KG1 (cell line): ENCODE measurements around the gene CLEC20A.

Source experiments
- DNase-seq: peaks from one replicate; lab custom pipeline; 2025; lab: John Stamatoyannopoulos, UW

The CLEC20A gene

DNA sequence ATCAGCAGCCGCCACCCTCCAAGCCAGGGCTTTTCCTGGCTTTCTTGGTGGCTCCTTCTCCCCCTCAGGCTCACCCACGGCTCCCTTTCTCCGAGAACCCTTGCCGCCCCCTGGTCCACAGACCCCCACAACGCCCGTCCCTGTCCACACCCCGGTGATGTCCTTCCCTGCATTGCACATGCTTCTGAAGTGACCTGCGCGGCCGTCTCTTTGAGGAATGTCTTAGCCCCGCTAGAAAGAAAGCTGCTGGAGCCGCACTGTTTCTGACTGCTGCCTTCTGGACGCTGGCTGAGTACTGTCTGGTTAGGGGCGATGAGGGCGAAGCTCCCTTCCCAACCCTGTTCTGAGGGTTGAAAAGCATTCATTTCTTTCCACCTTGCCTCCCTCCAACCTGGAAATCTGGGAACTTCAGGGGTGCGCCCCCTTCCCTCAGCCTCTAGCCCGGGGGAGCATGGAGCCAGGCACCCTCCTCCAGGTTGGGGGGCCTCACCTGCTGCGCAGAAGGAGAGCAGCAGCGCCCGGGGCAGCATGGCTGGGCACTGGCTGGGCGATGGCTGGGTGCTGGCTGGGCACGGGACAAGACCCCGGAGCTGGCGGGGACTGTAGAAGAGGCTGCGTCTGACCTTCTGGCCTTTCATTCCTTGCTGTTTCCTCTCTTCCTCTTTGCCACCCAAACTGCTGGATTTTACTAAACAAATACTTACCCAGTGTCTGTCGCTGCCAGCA, at the start of gene CLEC20A:
Gene CLEC20A, minus strand, starts transcription at position 555 of the 726 bp plus-strand sequence. Its CDS starts 25 bp downstream, at position 530.
- DNase-seq, result no peak

DNA sequence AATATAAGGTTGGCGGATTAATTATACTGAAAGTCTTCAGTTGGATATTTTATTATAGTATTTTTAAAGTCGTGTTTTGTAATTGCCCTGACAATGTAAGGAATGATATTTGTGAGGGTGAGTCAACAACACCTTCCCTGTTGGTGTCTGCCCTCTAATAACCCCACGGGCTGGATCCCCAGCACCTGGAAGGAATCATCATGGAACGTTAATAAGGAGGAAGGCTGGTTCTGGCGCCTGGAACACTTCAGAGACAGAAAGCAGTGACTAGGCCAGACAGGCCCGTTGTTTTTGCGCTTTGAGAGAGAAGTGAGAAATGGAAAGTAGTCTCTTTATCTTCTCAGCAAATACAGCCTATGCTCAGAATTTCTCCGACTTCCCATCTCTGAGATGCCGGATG, 47.8 kb upstream of the CLEC20A start:
- no peak for DNase-seq

DNA sequence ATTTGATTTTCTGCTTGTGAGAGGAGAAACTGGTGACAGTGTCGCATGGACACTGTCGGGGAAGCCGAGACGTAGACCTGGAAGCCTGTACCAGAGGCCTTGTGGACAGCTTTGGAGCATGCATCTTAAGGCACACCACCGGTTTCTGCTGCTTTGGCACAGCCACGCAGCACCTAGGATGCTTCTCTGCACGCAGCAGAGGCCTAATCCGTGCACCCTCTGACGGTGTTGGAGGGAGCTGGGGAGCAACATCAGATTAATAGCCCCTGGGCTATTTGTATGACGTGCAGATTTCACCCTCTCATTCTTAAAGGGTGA, 46.5 kb upstream of the CLEC20A start:
- no peak for DNase-seq

DNA sequence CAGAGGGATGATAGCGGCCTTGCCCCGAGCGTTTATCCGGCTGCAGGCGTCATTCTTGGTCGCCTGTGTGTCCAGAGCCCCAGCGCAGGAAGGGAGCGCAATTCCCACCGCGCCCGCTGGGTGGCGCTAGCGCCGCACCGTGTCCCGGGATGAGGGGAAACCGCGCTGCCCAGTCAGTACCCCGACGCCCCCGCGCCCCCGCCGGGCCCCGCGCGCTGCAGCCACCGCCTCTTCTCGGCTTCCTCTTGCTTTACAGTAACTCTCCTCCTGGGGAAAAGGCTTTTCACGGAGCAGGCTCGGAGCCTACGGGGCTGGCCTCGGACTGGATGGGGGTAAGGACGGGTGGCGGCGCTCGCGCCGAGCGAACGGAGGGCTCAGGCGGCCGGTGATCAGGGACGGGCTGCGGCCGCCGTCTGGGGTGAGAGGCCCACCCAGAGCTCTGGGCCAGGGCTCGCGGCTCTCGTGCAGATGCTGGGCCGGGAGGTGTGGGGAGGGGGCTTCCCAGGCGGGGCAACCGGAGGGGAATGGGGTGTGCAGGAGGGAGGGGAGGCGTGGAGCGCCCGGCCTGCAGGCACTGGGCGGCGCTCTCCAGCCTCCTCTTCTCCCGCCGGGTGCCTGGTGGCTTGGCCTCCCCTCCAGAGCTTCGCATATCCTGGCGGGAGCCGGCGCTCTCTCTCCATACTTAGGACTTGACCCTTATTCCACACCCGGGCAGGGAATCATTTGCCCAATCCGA, 46.0 kb upstream of the CLEC20A start:
- DNase-seq, result peak; percentile 66

DNA sequence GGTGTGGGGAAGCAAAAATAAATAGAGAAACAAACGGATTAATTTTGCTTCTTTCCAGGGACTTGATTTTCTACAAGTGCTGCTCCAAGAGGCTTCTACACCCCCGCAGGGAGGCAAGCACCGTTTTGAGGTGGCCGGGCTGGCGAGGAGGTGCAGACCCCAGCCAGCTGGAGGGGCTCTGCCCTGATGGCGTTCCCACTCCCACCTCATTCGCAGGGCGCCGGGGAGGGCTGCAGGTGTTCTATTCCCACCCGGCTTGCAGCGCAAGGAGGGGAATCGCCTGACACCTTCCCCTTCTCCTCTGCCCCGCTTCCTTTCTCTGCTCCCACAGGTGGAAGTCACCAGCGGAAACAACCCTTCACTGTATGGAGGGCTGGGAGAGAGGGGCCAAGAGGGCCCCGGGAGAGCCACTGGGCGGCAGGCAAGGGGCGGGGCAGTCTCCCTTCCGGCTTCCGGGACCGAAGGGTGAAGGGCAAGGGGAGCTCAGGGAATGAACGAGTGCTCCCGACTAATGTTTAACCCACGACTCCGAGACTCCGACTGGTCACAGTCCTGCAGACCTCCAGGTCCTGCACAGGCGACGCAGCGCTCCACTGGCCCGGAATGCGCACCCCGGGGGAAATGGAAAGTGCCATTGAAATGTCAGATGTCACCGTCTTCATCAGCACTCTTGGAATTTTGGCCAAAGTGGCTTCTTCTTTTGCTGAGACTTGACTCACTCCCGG, 45.2 kb upstream of the CLEC20A start:
- no peak for DNase-seq

DNA sequence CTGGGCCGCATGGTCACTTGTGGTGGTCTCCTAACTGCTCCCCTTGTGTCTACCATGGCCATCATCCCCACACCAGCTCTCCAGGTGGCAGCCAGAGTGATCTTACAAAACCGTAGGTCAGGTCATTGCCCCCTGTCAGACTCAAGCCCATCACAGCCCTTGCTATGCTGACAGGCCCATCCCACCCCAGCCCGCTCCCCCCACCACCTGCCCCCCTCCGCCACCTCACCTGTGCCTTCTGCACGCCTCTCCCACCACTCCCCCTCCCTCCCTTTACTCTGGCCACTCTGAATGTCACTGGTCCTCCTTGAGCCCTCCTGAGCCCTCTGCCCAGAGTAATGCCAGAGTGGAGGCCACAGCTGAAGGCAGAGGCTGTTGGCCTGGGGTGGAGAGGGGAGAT, 44.6 kb upstream of the CLEC20A start:
- DNase-seq, result no peak

DNA sequence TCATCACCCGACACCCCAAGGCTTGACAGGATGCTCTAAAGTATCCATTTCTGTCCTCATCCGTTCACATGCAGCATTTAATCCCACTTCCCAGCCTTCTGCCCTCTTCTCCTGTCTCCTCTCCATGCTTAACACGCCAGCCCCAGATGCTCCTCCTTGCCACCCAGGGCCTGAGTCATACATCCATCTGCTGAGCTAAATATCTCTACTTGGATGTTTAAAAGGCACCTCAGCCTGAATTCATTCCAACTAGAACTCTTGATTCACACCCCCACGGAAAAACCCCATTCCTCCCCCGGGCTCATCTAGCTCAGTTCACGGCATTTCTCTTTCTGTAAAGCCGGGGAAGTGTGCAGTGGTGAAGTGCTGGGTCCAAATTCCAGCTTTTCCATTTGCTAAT, 43.9 kb upstream of the CLEC20A start:
- DNase-seq, result no peak

DNA sequence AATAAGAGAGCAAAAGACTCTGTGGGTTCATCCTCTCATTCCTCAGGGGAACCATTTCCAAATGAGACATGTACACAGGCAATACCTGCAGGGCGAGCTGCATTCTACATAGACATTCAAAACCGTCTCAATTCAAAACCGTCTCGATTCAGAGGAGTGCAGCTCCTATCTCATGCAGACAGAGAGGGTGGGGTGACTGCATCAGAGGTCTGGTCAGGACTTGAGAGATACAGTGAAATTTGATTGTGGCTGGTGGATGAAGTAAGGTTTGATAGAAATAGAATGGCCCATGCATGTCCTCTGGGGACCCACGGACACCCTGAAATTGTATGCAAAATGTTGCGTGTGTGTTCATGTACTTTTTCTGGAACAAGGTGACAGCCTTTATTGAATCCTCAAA, 43.4 kb upstream of the CLEC20A start:
- DNase-seq, result no peak

DNA sequence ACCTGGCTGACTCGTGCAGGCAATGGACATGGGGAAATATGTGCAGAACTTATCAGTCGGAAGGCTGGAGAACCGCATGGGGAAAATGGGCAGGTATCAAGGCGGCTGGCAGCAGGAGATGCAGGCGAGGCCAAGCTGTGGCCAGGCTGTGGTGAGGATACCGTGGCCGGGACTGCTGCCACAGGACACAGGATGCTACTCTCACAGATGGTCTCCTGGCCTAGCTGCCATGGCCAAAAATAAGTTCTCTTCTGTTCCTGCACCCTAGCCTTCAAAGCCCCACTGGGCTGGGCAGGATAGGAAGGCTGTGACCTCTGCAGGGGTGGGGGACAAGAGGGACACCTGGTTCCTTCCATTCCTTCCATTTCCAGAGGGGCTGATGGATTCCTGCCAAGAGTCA, 42.5 kb upstream of the CLEC20A start:
- no peak for DNase-seq

DNA sequence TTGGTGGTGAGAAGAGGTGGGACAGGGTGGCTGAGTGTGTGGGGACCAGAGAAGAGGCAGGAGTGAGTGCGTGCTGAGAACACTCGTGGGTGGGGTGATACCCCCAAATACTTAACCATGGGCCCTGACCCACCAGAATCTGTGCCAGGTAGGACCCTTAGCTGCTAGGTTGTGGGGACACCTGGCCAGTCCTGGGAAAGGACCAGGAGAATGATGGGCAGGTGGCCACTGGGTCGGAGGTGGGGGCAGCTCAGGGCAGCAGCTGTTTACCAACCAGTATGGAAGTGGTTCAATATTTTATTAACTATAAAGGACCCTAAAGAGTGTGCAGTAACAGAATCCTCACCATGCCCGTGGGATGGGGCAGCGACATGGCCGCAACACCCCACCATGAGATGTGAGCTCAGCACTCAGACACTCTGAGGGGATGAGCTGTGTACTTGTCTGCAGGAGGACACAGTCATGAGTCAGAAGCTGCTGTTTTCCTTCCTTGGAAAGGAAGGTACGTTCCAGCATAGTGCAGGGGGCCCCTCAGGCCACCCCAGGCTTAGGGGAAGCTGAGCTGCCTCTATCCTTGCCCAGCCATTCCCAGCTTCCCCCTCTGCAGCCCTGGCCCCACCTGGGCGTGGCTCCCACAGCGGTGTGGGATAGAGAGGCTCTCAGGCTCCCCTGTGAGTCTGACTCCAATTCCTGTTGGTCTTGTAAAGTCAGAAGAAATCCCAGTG, 41.6 kb upstream of the CLEC20A start:
- DNase-seq, result no peak

DNA sequence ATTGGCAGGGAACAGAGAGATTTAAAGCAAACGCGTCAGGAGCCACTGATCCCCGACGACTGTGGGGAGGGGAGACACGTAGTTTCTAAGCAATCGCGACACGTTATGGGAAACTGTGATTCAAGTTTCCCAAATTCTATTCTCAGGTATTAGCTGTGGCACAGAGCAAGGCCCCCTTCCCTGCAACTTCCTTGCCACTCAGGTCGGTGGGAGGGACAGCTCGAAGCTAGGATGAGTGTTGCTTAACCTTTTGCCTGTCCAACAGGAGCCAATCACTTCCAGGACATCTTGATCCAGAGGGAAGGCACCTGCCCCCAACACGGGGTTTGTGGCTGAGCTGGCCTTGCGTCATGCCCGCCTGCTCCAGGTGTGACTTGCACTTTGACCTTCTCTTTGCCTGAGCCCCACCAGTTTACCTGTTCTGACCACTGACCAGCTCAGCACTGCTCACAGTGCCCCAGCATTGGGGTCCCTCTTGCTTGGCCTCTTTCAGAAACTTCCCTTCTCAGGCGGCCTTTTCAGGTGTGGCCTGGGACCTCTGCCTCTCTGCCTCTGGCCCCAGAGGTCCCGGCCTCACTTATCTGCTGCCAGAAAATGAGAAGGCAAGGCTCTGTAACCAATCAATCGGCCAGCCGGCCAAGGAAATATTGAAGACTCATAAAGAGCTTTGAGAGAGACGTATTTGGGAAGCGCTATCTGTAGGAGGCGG, 40.8 kb upstream of the CLEC20A start:
- DNase-seq, result no peak

DNA sequence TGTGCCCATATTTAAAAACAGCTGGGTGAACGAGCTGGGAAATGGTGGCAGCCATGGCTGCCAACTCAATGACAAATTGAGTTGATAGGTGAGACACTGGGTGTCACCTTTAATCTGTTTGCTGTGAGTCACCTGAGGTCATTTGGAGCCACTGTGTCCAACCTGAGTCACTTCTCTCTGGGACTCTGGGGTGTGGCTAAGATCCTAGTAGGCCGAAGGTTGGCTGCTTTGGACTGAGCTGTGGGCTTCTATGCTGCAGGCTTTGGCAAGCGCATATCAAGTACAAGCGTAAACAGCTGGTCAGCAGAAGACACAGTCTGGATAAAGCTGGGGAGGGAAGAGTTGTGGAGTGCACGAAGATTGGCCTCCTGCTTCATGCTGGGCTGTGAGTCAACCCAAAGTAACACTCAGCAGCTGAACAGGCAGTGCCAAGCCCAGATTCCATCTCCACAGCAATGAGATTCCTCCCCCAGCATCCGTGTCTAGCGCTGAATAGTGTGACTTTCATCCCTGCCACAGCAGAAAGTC, 40.1 kb upstream of the CLEC20A start:
- no peak for DNase-seq

DNA sequence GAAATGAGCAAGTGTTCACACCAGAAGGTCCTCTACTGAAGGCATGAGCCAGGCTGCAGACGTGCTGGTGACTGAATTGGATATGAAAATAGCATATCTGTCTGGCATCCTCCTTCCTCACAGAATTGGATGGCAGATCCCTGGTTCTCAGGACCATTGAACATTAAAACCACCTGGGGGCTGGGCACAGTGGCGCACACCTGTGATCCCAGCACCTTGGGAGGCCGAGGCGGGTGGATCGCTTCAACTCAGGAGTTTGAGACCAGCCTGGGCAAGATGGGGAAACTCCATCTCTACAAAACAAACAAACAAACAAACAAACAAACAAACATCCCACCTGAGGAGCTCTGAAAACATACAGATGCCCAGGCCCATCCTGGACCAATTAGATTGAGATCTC, 39.6 kb upstream of the CLEC20A start:
- no peak for DNase-seq

DNA sequence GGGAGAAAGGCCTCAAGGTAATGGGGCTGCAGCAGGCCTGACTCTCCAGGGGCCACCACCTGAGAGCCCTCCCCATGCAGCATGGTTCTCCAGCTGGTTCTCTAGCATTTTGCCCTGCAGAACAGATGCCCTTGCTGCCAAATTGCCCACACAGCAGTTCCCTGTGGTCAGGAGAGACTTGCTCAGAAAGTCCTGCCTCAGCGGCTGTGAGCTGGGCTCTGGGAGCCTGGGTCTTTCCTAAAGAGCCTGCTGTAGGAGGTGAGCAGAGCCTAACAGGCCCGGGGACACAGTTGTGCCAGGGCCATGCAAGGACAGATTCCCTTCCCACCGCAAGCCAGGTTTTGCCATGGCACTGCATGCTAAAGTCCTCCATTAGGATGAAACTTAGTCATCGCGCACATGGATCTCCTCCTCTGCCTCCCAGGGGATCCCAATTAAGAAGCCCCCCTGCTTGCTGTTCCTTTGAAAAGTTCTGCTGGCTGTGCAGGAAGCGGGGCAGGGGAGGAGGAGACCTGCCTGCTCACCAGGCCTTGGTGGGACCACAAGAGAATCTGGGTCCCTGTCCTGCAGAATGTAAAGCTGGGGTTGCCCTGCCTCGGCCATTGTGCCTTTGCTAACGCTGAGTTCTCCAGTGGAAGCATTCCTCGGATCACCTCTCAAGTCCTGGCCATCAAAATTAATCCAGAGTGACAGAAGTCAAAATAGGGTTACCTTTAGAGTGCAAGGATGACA, 37.5 kb upstream of the CLEC20A start:
- DNase-seq, result no peak

DNA sequence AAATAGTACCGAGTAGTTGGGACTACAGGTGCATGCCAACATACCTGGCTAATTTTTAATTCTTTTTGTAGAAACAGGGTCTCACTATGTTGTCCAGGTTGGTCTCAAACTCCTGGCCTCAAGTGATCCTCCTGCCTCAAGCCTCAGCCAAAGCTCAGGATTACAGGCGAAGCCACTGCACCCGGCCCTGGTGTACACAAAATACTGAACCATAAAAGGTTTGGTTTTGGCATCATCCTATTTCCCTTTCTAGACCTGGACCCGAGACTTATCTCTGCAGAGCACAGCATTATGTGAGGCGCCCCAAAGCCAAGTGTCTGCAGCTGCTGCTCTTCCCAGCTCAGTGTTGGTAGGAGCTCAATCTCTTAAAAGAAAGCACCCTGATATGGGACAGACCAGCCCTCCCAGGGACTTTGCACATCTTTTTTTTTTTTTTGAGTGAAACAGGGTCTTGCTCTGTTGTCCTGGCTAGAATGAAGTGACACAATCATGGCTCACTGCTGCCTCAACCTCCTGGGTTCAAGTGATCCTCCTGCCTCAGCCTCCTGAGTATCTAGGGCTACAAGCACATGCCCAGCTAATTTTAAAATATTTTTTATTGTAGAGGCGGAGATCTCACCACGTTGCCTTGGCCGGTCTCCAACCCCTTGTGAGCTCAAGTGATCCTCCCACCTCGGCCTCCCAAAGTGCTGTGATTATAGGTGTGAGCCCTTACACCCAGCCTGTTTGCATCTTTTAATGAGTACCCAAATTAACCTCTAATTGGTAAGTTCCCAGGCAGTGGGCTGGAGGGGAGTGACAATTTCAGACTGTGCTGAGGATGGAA, 36.6 kb upstream of the CLEC20A start:
- no peak for DNase-seq

DNA sequence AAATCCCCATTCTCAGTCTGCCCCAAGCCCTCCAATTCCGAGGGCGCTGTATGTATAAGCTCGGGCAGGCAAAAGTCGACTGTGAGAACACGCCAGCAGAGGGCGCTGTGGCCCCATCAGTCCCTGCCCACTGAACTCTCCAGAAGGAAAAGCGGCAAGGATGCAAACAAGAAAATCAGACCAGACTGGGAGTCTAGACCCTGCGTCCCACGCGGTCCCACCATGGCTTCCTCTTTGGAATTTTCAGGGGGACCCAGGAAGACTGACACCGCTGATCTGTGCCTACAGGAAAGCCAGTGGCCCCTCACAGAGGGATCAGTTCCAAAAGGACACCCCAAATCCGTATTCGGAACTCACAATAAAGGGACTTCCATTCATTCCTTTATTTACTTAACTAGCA, 35.6 kb upstream of the CLEC20A start:
- DNase-seq, result peak; percentile 30

DNA sequence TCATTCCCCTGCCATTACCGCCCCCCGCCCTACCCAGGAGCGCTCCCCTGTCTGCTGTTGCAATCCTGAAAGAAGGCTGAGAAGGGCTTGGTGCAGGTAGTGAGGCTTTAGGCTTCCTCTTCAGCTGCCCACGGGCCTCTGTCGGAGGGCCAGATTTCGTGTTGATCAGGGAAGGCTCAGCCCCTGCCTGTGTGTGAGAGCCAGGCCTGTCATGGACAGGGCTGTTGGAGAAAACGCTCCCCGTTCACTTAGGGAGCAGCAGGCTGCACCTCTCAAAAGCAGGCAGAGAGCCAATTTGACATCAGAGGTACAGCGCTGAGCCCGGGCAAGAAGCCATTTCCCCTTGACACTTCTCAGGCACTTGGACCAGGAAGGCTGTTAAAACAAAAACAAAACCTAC, 35.1 kb upstream of the CLEC20A start:
- DNase-seq, result no peak

DNA sequence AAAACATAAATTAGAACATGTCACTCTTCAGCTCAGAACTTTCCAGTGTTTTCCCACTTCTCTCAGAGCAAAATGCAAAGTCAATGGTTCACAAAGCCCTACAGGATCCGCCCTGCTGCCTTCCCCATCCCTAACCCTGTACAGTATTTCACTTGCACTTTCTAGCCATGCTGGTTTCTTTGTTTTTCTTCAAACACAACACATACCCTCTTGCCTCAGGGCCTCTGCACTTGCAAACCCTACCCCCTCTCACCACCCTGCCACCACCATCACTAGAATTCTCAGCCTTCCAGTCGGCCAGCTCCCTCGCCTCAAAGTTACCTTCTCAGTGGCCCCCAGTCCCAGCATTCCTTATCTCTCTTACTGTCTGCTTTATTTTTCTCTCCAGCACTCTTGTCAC, 33.7 kb upstream of the CLEC20A start:
- no peak for DNase-seq

DNA sequence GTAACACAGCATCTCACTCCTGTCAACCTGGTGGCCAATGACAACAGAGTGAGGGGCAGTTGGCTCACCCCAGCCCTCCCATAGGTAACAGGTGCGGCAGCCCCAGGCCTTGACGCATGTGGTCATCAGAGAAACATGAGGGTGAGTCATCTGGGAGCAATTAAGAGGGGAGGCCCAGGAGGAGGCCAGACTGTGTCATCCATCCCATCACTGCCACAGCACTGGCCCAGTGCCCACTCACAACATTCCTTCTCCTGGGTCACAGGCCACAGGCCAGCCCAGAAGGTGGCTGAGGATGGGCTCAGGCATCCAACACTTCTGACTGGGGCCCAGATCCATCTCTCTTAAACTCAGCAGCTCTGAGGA, 33.3 kb upstream of the CLEC20A start:
- DNase-seq, result no peak

DNA sequence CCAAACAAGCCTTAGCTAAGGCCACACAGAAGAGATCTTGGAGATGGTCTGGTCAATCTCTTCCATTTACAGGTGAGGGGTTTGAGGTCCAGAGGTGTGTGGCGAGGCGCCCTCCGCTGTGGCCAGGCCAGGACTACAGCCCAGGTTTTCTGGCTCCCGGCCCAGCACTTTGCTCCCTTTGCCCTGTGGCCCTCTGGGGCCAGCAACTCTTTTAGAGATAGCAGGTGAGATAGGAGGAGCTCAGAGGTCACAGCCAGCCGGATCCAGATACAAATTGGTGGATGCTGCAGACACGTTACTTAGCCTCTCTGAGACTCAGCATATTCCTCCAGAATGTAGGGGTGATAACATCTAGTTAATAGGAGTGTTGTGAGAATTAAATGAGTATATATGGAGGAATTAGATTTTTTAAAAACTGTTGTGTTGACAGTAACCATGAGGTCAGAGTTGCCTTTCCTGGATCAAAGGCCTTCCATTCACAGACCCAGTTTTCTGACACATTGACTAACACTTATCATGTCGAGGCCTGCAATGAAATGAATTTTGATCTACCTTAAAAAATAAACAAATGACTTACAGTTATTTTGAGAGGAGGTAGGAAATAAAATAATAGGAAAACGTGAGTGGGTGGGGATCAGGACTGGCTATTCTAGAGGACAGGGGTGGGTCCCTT, 32.7 kb upstream of the CLEC20A start:
- no peak for DNase-seq
